Measurements from ENCODE around the gene LBH. TPM values are rescaled to one million over a fixed set of nuclear protein-coding genes. Genes with fewer than 3 reads are reported as not detected.

LBH gene
- total RNA-seq, 1 donor from 2014 or later: 80.5 TPM

DNA sequence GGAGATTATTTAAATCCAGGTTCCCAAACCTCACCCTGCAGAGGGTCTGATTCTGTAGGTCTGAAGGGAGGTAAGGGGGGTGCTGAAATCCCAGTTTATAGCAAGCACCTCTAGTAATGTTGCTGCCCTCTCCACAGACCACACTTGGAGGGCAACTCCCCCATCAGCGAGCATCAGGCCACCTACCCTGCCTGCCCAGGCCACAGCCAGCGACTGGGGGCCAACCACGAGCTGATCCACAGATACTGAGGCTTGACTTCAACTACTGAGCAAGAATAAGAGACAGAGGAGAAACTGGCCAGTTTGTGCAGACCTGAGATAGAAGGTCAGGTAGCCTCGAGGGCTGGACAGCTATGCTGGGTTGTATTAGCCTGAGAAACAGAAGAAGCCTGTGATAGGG lies 36.3 kb upstream of the LBH start:
- no peaks in the 10 kb centered on the region for H3K9me3 Mint-ChIP-seq (ENCODE audit: low read depth)
- DNase-seq (ENCODE audit: low spot score, unreplicated experiment): no peak
- H3K36me3 Mint-ChIP-seq (ENCODE audit: insufficient read depth): no peaks in the 10 kb centered on the region
- H3K4me1 Mint-ChIP-seq (ENCODE audit: low read depth): peaks cover 2% of the 10 kb centered on the region
- no peak overlapping the region for H3K27ac Mint-ChIP-seq
- no peak overlapping the region for H3K4me3 Mint-ChIP-seq (ENCODE audit: low read depth)
- TF ChIP-seq CTCF (IDR thresholded peaks at IDR 0.05; ENCODE audit: unreplicated experiment): no peak
- H3K27me3 Mint-ChIP-seq: peaks cover 27% of the 10 kb centered on the region

- no peak overlapping the region for H3K4me3 Mint-ChIP-seq (ENCODE audit: low read depth)
- H3K27ac Mint-ChIP-seq: no peak overlapping the region
- peak; percentile 30 for TF ChIP-seq CTCF (IDR thresholded peaks at IDR 0.05; ENCODE audit: unreplicated experiment)
- H3K36me3 Mint-ChIP-seq (ENCODE audit: insufficient read depth): no peaks in the 10 kb centered on the region
- H3K9me3 Mint-ChIP-seq (ENCODE audit: low read depth): no peaks in the 10 kb centered on the region
- no peaks in the 10 kb centered on the region for H3K4me1 Mint-ChIP-seq (ENCODE audit: low read depth)
- no peak for DNase-seq (ENCODE audit: low spot score, unreplicated experiment)
- peaks cover 27% of the 10 kb centered on the region for H3K27me3 Mint-ChIP-seq
Observed at GRCh38 chr2:30197570-30198192, 33.7 kb upstream of the LBH start.

- DNase-seq (ENCODE audit: low spot score, unreplicated experiment): no peak
- Mint-ChIP-seq H3K36me3 (ENCODE audit: insufficient read depth) (no peaks in the 10 kb centered on the region), H3K4me1 (ENCODE audit: low read depth) (no peaks in the 10 kb centered on the region), H3K27ac (no peak overlapping the region), H3K4me3 (ENCODE audit: low read depth) (no peak overlapping the region), H3K9me3 (ENCODE audit: low read depth) (no peaks in the 10 kb centered on the region), H3K27me3 (peaks cover 25% of the 10 kb centered on the region)
- no peak for TF ChIP-seq CTCF (IDR thresholded peaks at IDR 0.05; ENCODE audit: unreplicated experiment)
Observed at GRCh38 chr2:30201990-30202389, 29.3 kb upstream of the LBH start.

DNA sequence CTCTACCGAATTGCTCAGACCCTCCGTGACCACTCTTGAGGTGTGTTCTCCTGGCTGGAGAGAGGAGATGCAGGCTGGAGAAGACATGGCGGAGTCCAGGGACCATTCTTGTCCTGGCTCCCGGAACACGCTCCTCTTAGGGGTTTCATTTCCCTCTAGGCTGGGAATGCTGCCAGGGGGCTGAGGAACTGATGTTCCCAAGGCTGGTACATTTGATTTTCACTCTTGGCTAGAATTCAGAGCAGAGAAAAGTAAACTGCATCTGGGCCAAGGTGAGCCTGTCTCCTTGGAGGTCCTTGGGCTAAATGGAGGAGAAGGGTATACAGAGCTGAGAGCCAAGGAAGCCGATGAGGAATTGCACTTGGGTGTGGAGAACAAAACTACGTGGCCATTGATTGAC lies 28.2 kb upstream of the LBH start:
- DNase-seq (ENCODE audit: low spot score, unreplicated experiment): no peak
- Mint-ChIP-seq H3K27me3 (peaks cover 25% of the 10 kb centered on the region), H3K4me1 (ENCODE audit: low read depth) (no peaks in the 10 kb centered on the region), H3K9me3 (ENCODE audit: low read depth) (no peaks in the 10 kb centered on the region), H3K36me3 (ENCODE audit: insufficient read depth) (no peaks in the 10 kb centered on the region), H3K4me3 (ENCODE audit: low read depth) (no peak overlapping the region), H3K27ac (no peak overlapping the region)
- TF ChIP-seq CTCF (IDR thresholded peaks at IDR 0.05; ENCODE audit: unreplicated experiment): no peak

GRCh38 chr2:30204281-30204680 lies 27.1 kb upstream of the LBH start:
- Mint-ChIP-seq H3K4me1 (ENCODE audit: low read depth) (peaks cover 3% of the 10 kb centered on the region), H3K4me3 (ENCODE audit: low read depth) (no peak overlapping the region), H3K9me3 (ENCODE audit: low read depth) (no peaks in the 10 kb centered on the region), H3K27ac (no peak overlapping the region), H3K36me3 (ENCODE audit: insufficient read depth) (no peaks in the 10 kb centered on the region), H3K27me3 (peaks cover 25% of the 10 kb centered on the region)
- DNase-seq (ENCODE audit: low spot score, unreplicated experiment): no peak
- TF ChIP-seq CTCF (IDR thresholded peaks at IDR 0.05; ENCODE audit: unreplicated experiment): no peak
